ENCODE measurements around the gene SLC7A4.

SLC7A4 gene

DNA sequence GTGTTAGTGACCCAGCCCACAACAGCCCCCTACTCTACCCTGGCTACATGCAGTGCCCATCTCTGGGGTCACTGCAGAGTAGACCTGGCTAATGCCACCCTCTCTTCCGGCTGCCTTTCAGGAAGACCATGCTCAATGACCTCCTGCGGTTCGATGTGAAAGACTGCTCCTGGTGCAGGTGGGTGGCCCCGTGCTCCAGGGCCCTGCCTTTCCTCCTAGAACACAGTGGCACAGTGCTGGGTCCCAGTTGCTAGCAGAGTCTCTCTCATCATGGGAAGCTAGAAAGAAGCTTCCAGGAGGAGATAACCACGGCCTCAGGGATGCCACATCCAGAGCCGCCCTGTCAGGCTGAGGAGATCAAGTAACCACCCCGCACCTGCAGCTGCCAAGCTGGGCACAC, 46.6 kb downstream of the SLC7A4 start:
- DNase-seq, result no peak

DNA sequence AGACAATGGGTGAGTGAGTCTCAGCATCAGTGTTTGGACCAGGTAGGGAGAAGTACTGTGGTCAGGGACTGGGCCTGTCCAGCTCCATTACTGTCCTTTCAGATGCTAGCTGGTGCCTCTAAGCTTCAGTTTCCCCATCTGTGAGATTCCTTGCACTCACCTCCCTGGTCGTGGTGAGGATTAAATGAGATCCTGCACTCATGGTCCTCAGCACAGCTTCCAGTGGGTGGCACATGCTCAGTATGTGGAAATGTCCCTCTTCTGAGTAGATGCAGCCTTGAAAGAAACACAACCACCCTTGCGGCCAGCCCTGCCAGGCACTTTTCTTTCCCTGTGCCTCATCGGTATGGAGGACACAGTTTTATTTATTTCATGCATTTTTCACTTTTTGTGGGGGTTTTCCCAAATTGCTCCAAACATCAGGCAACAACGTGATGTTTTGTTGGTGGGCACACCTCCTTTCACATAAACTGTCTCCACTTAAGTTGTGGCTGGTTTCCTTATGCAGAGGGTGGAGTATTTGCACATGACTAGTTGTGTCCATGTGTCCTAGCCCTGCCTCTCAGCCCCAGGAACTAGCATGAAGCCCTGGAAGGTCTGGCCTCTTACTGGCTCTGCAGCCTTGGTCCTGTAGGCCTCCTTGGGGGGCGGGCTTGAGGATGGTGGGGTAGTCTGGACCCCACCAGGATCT, 49.1 kb downstream of the SLC7A4 start:
- no peak for DNase-seq

DNA sequence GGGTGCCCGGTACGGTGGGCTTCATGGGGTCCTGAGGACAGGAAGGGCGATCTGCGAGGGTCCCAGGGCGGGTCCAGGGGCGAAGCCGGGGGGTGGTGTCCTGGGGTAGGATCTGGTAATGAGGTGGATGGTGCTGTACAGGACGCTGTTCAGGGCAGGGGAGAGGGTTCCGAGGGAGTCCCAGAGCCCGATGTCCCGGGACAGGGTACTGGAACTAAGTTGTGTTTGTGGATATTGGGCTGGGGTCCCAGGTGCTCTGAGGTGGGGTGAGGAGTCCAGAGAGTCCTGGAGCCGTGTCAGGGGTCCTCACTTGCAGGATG, 49.8 kb downstream of the SLC7A4 start:
- no peak for DNase-seq

DNA sequence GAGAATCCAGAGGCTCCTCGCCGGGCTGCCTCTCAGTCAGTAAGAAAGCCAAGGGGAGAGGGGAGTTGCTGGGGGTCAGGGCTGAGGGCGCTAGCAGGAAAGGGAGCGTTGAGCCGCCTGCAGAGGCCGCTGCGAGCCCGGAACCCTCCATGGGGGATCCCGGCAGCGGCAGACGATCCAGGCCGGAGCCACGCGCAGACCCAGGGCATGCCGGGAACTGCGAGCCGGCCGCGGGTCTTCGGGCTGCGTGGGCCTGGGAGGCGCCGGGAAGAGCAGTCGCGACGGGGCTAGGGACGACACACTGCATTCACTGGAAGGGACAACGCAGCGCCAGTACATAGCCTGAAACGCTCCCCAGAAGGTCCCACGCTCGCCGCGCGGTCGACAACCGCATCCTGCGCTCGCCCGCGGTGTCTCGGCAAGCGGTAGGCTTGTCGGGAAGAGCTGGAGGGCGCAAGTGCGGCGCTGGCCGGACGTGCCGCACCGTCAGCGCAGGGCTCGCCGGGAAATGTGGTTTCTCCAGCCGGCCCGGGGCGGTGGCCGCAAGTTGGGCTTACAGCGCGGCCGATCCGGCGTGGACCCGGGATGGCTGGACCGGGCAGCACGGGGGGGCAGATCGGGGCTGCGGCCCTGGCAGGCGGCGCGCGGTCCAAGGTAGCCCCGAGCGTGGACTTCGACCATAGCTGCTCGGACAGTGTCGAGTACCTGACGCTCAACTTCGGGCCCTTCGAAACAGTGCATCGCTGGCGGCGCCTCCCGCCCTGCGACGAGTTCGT, 50.4 kb downstream of the SLC7A4 start, which contains the start of gene LZTR1:
LZTR1 (plus strand) TSS at position 511 of the 776 bp plus-strand sequence; CDS start at position 586, 75 bp downstream.
- peak; percentile 82 for DNase-seq

DNA sequence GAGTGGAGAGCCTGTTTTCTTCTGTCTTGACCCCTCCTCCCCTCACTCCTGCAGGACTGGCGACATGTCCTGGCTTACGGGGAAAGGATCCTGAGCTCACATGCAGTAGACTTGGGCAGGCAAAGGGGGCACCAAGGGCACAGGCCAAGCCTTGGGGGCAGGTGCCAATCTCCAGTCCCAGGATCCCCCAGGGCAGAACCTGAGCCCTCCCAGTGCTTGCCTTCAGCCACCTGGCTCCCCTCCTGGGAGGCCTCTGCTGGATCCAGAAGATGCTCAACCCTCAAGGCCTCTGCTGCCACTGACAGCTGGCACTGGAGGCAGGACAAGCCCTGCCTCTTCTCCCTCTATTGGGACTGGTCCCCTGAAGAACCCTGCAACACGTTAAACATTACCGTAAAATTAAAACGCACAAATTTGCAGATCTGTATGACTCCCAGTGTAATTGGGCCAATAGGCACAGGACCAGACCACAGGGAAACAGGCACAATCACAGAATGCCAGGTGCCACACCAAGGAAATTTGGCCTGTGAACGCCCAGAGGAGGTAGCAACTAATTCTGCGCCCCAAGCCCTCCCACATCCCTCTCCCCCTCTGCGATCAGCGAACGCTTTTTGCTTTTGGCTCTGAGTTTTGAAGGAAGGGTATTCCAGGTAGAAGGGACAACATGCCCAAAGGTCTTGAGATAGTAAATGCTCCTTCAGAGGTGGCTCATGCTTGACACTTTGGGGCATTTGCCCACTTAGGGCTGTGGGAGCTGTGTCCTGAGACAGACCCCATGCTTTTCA, 51.2 kb downstream of the SLC7A4 start:
- DNase-seq, result no peak

DNA sequence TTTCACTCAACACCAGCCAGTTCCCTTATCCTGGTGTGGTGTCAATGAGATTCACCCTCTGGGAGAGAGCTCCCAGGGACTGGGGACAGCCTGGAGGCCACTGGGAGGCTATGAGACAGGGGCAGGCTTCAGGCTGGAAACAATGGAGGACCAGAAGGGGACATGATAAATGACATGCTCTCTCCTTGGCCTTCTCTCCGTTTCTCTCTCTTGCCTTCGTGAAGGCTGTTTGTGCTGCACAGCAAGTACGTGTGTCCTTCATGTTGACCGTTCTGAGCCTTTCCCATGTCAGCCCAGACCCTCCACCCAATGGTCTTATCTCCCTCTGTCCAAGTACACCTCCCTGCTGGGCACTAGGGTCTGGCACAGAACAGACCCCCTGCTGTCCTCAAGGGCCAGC, 51.8 kb downstream of the SLC7A4 start:
- no peak for DNase-seq

DNA sequence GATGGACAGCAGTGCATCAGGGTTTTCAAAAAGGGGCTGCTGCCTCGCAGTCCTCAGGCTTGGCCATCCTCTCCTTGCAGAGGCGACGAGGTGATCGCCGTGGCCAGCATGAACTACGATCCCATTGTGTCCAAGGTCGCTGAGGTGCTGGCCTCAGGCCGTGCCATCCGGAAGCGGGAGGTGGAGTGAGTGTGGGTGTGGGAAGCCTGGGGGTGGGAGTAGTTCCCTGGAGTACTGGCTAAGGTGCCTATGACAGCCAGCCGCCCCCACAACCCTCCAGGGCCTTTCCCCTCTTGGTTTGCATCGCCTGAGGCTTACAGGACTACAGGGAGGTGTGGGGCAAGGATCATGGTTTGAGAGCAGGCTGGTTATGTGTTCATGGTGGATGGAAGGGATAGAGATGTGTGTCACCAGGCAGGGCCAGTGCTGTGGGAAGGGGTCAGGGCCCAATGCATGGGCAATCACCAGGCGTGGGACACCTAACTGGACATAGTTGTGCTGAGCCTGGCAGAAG, 52.4 kb downstream of the SLC7A4 start:
- DNase-seq, result no peak

DNA sequence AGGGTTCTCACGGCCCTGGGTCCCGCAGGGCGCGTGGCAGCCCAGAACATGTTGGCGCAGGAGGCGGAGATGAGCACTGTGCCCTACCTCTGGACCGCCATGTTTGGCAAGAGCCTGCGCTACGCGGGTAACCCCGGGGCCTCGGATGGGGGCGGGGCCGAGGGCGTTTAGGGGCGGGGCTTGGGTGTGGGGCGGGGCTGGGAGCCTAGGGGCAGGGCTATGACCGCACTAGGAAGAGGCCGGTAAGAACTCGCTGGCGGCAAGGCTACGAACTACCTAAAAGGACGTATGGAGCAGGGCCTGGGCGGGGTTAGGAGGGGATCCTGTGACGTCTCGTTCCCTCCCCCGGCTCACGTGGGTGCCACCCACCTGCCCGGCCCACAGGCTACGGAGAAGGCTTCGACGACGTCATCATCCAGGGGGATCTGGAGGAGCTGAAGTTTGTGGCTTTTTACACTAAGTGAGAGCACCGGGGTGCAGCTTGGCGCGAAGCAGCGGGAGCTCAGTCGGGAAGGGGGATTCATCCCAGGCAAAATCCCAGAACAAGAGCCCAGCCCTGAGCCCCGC, 53.0 kb downstream of the SLC7A4 start:
- DNase-seq, result peak; percentile 69
